ENCODE data around the gene GABRG3.
"Not testable (repeated sequence)": the region's sequence is repeated elsewhere in the genome, so short reads cannot be mapped to it uniquely, and the experiment has no call there.

Gene GABRG3

DNA sequence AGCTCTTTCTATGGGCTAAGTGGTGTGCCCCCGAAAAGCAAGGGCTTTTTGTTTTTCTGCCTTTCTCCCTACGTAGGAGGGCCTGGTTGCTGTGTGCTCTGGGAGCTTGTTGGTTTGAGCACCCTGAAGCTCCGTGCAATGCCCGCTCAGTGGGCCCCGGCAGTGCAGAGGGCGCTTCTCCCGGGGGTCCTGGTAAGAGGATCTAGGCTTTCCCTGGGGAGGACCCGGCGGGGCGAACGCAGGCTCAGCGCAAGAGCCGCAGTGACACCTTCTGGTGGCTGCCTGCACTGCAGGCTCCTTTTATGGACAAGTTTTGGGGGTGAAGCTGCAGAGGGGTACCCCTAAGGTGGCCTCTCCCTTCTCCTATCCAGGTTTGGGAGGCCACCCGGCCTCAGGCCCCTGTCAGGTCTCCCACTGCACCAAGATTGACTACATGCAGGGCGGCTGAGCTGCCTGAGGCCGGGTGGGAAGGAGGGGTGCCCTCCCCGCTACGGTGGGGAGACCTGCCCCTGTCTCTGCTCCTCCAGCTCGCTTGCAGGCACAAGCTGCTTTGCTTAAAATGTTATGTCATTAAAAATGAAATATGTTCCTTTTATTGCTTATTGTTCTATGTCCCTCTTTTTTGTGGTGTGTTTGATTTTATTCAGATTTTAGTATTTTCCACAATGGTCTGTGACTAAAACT, 387.9 kb downstream of the GABRG3 start:
- DNase-seq = no peak

DNA sequence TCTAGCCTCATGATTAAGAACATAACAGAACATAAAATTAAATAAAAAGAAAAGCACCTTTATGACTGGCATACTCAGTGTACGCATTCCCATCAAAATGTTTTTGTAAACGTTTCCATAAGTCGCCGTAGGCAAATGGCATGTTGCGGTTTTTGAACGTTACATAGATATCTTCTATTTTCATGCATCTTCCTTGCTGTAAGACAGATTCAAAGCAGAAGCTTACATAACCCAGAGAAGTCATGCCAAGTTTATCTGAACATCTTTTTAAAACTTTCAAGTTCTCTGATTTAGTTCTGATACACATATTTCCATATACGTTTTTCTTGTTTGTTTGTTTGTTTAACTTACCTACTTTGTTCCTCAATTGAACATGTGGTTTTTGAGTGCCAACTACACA, 388.6 kb downstream of the GABRG3 start:
- no peak for DNase-seq

DNA sequence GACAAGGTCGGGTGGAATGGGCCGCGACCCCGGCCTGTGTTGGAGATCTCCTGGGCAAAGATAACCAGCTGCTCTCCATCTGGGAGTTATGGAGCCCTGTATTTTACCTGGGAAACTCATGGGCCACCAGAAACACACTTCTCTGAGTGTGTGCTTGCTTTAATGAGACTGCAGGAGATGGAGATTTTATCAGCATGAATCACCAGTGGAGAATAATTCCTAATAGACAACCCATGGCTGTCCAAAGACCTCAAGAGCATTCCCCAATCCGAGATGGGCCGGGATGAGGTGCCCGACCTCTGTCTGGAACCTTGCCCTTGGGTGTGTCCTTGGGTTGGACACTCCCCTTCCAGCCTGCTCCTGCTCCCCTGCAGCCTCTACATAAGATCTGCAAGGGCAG, 389.3 kb downstream of the GABRG3 start:
- DNase-seq = no peak

DNA sequence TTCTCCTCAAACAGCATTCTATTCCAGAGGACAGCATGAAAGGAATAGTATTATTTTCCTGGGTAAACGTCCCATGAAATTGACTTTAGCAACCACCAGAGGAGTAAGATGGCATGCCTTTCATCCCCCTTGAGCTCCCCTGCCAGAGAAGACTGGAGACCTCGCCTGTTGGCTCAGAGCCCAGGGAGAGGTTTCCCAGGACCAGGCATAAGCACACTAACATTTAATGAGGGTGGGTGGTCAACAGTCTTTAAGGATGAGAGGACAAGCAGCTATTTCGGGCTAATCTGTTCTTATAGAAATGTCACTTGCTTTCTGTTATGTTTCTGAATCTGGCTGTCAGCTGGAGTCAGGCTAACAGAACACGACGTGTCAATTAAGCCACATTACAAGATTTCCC, 390.5 kb downstream of the GABRG3 start:
- no peak for DNase-seq

DNA sequence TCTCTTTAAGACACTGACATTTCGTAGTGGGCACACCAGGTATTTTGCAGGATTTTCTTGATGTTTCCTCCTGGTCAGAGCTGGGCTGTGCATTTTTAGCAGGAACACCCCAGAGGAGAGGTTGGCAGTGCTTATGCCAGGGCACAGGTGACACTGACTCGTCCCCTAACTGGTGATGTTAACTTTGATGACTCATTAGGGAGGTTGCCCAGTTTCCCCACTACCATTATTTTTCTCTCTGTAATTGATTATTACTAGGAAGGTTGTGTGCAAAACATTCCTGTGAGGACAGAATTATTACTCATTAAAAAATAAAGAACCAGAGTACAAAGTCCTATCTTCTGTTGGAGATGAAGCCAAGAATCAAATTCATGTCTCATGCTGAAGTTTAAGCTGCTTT, 394.5 kb downstream of the GABRG3 start:
- no peak for DNase-seq

DNA sequence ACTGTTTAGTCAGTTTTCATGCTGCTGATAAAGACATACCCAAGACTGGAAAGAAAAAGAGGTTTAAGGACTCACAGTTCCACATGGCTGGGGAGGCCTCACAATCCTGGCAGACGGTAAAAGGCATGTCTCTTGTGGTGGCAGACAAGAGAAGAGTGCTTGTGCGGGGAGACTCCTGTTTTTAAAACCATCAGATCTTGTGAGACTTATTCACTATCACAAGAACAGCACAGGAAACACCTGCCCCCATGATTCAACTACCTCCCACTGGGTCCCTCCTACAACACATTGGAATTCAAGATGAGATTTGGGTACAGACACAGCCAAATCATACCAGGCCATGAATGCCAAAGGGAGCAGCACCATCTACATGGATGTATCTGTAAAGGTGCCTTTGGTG, 406.4 kb downstream of the GABRG3 start:
- not testable (repeated sequence) for DNase-seq

DNA sequence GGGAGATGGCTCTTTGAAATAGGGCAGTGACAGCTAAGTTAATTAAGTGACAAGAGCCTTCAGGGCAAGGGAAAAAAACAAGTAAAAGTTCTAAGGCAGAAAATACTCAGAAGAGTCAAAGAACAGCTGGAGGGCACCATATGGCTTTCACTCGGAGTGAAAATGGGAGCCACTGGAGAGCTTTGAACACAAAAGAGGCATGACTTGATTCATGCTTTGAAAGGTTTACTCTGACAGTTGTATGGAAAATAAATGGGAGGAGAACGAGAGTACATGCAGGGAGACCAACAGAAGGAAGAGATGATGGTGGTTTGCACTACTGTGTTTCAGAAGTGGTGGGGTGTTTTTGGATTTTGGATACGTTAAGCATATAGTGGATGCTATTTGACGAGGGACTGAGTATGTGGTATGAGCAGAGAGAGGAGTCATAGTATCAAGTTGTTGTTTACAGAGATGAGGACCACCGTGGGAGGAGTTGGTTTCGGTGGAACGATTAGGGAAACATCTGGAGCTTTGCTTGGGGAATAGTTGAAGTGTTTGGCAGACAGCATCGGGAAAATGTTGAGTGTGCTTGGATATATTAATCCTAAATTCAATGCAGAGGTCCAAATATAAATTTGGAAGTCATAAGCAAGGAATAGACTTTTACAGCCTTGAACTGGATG, 411.5 kb downstream of the GABRG3 start:
- no peak for DNase-seq

DNA sequence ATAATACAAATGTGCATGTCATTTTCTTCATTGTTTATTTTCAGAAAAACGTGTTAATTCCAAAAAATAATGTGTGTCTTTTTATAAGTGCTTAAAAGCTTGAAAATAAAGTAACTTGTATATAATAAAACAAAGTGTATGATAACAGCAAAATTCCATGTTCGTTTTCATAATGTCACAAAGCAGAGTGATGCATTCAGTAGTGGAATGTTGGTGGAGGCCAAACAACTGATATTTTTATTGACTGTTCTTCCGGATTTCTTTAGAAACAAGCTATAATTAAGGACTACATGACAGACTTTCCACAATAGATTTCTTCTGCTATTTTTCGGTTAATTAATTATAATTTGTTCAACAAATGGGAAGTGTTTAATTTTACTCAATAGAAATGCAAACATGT, 412.7 kb downstream of the GABRG3 start:
- DNase-seq = no peak

DNA sequence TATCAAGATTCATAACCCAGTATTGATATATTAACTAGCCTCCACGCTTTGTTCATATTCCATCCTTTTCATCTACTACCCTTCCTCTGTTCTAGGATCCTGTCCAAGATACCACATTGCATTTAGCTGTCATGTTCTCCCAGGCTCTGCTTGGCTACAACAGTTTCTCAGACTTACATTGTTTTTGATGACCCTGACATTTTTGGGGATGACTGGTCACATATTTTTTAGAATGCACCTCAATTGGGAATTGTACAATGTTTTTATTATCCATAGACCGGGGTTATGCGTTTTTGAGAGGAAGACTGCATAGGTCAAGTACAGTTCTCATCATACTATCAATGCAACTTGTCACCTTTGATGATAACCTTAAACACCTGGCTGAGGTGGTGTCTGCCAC, 421.2 kb downstream of the GABRG3 start:
- DNase-seq = no peak

DNA sequence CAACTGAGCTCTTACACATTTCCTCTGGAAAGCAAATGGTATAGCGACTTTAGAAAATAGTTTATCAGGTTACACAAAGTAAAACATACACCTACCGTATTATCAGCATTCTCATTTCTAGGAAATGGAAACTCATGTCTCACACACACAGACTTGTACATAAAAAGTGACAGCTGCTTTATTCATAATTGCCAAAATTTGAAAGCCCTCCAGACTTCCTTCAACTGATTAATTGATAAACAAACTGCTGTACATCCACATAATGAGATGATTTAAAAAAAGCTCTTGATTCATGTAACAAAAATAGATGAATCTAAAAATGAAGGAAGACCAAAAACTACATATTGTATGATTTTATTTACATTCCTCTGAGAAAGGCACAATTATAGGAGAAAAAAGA, 425.5 kb downstream of the GABRG3 start:
- no peak for DNase-seq

DNA sequence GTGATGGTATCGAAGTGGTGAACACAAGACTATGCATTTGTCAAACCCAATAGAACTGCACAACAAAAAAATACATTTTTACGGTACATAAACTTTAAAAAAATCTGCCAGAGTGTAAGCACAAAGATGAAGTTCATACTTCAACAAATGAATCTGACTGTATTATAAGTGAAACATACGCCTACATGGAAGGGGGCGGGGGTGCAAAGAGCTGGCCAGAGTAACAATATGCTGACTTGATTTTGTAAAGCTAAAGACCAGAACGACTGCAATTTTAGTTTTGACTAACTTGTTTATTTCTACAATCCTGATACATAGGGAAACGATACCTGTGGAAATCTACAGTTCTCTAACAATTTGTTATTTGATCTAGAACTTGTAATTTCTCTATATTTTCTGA, 426.0 kb downstream of the GABRG3 start:
- DNase-seq = no peak

DNA sequence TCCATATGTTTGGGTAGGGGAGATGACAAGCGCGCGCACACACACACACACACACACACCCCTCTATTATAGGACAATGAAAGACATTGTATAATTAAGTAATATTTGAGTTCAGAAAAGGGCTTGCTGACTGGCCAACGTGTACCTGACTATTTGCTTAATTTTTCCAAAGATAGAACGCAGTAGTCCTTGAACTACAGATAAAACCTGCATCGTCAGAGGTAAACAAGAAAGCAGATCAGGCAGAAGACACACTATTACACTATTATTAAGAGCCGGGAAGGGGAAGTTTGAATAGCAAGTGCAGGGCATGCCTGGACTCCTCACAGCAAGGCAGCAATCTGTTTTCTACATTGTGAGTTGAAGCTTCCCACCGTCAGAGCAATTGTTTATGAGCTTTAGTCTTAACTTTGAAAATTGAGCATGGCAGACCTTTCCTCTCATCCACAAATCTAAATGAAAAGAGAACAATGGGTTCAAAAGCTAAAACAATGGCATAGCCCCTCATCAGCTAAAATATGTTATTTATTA, 427.7 kb downstream of the GABRG3 start:
- DNase-seq = no peak

DNA sequence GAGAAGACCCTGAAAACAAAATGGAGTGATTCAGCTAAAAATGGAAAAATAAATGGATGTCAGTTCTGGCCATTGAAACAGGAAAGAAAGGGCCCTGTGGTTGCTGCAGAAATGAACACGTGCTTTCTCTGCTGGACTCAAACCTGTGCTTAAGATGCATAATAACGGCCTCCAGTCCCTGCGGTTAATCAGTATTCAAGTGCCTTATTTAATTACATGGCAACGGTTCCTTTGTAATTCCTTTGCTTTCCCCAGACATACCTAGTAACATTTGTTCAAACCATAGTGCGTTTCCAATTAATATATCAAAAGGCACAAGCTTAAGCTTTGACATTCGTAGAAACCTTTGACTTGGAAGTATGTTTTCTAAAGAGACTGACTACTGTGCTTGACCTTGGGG, 428.3 kb downstream of the GABRG3 start:
- DNase-seq = no peak

DNA sequence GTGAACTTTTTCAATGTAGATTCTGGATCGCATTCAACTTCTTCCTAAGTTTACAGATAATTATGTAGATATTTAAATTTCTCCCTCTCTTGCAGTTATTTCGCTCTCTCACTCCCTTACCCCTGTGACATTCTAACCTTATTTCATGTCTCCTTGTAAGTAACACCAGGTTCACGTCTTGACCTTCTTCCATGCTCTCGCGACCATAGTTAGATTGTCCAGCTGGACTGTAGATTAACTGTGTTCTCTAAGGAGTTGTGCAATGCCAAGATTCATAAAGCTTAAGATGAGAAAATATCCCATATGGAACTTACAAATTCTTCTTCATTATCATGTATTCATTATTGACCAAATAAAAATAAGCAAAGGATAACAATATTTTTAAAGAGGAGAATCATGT, 430.5 kb downstream of the GABRG3 start:
- DNase-seq = no peak

DNA sequence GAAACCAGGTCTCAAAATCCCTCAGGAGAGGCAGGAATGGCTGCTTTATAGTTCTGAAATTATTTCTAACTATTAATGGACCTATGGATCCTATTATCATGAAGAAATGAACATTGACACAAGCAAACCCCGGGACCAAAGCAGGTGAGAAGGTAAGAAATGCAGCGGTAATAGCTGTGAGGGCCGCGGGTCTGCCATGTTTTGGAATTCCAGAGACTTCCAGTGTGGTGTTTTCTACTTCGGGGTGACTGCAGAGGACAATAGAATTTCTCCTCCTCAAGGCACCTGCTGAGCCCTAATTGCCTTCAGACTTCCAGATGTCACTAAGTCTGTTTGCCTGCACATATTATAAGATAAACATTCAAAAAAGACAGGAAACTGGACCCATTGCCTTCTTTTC, 437.4 kb downstream of the GABRG3 start:
- DNase-seq = no peak

DNA sequence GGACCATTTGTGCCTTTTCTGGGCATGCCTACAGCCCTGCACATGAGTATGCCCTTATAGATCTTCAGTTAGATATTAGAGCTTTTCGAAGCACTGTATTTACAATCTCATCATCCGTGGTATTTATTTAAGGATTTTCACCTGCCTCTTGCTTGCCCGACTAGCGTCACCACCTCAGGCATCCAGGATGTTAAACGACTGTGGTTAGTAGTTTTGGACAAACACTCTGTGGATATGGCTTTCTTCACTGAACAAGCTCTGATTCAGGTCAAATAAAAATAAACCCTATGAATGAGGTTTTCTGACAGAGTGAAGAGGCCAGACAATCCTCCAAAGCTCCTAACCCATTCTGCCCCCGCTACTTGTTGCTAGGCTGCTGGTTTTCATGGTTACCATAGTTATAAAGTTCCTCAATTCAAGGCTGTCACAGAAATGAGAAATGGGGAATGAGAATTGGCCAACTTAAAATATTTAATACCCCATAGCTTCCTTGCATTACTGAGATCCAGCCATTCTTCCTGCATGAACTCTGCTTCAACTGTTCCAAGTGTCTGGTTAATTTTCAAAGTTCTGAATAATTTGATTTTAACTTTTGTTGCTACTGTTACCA, 440.1 kb downstream of the GABRG3 start:
- DNase-seq = no peak

DNA sequence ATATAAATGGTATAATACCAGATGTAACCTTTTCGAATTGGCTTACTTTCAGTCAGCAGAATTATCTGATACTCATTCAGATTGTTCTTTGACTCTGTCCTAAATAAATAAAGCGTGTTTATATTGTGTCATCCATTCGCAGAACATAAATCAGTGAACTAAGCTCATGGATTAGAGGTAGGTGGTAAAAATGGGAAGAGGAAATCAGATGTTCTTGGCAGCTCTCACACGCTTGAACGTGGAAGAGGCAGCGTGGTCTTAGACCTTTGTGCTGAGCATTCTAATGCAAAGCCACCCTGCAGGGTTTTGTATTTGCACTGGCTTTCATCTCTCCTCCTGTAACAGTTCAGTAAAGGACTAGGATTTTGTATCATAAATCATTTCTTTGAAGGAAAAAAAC, 441.4 kb downstream of the GABRG3 start:
- DNase-seq = no peak

DNA sequence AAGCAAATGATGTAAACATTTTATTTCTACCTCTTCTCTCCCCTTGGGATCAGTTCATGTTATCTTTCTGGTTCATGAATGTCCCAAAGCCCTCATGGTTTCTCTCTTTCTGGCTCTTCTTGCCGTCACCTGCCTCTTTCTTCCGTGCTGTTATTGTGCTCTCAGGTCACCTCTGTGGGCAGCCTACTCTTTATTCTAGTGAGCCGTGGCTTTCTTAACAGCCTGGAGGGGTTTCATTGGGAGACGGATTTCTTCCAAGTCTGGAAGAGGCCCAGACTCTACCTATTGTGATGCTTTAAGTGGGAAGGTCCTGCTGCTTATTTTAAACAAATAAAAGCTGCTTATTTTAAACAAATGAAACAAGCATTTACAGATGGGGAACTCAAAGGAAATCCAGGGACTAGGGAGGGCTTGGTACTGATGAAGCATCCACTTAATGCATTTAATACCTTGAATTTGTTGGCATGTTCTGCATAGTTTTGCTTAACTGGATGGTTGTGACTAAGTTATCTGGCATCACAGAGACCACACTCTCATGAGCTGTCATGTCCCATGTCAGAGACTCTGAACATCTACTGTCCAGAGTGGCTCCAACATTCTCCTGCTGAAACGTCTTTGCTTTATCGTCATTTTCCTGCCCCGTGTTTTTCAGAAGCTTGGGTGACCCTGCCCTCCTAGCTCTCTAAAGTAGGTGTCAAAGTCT, 443.3 kb downstream of the GABRG3 start:
- DNase-seq = no peak

DNA sequence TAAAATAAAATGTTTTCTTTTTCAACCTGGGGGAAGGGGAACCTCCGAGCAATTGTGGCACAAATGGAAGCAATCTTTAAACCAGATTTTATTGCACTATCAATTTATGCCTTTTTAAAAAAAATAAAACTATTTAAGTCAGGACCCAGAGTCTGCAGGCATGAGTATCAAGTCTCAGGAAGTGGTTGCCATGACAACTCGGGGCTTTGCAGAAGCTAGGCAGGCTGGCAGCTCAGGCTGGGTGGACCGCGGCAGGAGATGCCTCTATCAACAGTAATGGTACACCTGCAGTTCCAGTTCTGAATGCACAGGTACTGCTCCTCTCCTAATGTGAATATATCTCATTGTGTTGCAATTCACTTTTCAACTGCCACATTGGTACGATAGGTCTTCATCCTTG, 447.7 kb downstream of the GABRG3 start:
- no peak for DNase-seq

DNA sequence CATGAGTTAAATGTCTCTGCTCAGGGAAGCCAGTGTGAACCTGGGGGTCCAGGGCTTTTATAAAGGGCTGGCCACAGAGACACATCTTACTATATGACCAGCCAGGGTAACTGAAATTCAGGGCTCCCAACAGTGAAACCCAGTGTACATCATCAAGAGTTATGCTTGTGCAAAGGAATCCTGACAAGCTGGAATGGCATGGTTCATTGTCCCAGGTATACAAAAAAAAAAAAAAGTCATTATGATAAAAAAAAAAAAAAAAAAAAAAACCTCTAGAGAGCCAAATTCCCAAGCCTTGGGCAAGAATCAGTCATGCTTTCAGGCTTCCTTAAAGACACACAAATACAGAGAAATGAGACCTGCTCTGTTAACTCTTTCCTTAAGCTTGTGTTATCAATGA, 452.0 kb downstream of the GABRG3 start:
- no peak for DNase-seq

DNA sequence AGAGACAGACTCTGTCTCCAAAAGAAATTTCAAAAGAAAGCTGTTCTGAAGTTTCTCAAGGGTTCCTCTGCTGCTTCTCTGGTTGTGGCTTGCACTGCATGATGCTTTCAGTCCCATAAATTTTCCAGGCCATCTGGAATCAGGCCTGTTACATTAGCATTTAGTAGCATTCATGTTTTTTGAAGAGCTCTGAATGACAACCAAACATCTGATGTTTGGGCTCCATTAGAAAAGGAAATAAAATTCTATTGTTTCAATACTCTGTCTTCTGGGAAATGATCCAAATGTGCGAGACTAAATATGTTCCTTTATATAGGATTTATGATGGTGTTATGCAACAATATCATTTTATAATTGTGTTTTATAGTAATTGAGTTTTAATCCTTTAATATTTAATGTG, 455.8 kb downstream of the GABRG3 start:
- DNase-seq = no peak

DNA sequence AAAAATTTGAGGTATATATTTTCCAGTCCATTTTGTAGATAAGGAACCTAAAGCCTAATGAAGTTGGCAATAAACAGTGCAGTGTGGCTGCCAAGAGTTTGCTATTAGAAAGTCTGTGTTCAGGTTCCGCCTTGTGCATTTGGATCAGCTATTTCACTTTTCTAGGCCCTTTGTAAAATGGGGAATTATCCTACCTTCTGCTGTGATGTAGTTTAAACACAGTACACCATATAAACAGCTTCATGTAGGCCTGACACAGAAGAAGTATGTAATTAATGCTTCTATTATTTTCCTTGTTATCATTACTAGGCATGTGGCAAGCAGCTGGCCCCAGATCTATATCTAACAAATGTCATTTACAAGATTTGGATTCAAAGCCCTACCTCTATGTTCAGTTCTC, 456.3 kb downstream of the GABRG3 start:
- no peak for DNase-seq

DNA sequence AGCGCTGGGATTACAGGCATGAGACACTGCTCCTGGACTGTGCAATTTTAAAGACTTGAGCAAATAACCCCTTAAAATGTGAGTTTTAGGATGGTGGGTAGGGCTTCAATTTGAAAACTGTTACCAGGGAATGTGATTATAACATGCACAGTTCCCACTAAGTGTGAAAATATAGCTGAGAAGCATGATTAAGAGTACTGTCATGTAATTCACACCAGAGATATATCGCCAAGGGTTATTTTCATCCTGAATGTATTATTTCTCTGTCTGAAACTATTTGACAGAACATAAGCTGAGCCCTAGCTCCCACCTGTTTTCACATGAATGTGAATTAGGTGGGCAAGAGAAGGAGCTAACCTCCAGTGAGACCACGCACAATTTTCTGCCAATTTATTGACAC, 457.2 kb downstream of the GABRG3 start:
- DNase-seq = no peak

DNA sequence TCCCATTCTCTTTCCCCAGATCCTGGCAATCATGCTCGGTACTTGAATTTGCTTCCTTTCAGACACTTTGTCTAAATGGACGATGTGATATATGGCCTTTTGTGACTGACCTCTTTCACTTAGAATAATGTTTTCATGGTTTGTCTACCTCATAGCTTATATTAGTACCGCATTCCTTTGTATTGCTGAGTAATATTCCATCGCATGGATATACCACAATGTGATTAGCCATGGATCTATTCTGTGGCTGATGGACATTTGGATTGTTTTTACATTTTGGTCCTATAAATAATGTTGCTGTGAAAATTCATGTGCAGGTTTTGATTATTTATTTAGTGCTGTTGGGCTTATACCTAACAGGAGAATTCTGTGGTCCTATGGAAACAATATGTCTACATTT, 458.6 kb downstream of the GABRG3 start:
- DNase-seq = no peak

Data from NCI-H187 treated with DMSO at 0.1 percent for 48 hours (cell line).